ENCODE data around the gene TTC6. TPM values are rescaled to one million over a fixed set of nuclear protein-coding genes. Genes with fewer than 3 reads are reported as not detected.
A peak's percentile ranks its signal among the peaks of the same experiment; 100 is the strongest.

Gene TTC6
- total and polyA plus RNA-seq, 4 donors = 0.74 to 21.7 (median 3.6) TPM

DNA sequence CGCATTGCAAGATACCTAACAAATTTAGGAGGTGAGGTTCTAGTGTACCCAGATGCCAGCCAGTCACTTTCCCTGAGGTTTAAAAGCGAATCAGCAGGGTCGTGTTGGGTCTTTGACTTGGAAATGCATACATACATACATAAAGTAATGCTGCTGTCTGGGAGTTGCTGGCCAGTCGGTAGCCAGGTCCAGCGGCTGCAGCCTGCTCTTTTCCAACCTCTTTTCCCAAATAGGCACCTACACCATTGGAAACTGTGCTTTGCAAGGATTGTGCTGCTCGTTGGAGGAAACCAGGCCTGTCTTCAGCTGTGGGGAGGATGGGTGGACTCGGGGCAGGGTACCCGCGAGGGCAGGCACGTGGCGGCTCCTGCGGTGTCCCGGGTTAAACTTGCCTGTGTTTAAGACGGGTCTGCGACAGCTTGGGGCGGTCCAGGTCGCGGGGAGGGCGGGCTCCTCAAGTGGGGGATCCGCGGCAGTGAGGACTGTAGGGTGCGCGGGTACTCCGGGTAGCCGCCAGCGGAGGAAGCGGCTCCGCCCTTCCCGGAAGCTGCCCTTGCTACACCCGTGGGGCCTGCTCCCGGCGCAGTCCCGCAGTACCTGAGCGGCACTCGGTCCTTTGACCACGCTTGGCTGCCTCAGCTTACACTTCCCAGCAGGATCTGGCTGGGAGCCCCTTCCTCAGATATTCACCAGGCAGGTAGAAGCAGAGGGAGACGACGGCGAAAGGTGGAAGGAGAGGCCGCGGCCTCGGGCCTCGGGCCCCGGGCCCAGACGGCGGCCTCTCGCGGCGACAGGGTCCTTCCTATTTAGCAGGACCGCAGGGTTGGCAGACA, 2.7 kb downstream of the TTC6 start:
- H3K9ac ChIP-seq (ENCODE audit: low read depth in 1 of 2, low read length in 2 of 2) = no peak overlapping the region
- no peak overlapping the region for H3K4me3 ChIP-seq (ENCODE audit: low read depth in 1 of 3, low read length in 3 of 3)
- no peaks in the 10 kb centered on the region for H3K9me3 ChIP-seq (ENCODE audit: control insufficient read depth in 4 of 4, low read length in 3 of 4)
- peaks cover 9 to 46% (median 41%) of the 10 kb centered on the region in 4 donors for H3K4me1 ChIP-seq (ENCODE audit: control insufficient read depth in 4 of 4, insufficient read depth in 4 of 4, low read length in 3 of 4)
- no peak overlapping the region for H3K27ac ChIP-seq (ENCODE audit: low read depth in 1 of 2, low read length in 2 of 2)
- 60% methylated on average over 50 of the region's 50 CpGs for WGBS
- no peaks in the 10 kb centered on the region for H3K36me3 ChIP-seq (ENCODE audit: control insufficient read depth in 4 of 4, insufficient read depth in 3 of 4, low read depth in 1 of 4, low read length in 3 of 4)
- no peak for TF ChIP-seq NR2F2 (IDR thresholded peaks at IDR 0.05)
- TF ChIP-seq, protein P1, sequence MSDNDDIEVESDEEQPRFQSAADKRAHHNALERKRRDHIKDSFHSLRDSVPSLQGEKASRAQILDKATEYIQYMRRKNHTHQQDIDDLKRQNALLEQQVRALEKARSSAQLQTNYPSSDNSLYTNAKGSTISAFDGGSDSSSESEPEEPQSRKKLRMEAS (IDR thresholded peaks at IDR 0.05) = no peak
- H3K27me3 ChIP-seq (ENCODE audit: control insufficient read depth in 4 of 4, insufficient read depth in 4 of 4, low read length in 3 of 4) = no peaks in the 10 kb centered on the region
- DNase-seq (ENCODE audit: low spot score) = no peak

DNA sequence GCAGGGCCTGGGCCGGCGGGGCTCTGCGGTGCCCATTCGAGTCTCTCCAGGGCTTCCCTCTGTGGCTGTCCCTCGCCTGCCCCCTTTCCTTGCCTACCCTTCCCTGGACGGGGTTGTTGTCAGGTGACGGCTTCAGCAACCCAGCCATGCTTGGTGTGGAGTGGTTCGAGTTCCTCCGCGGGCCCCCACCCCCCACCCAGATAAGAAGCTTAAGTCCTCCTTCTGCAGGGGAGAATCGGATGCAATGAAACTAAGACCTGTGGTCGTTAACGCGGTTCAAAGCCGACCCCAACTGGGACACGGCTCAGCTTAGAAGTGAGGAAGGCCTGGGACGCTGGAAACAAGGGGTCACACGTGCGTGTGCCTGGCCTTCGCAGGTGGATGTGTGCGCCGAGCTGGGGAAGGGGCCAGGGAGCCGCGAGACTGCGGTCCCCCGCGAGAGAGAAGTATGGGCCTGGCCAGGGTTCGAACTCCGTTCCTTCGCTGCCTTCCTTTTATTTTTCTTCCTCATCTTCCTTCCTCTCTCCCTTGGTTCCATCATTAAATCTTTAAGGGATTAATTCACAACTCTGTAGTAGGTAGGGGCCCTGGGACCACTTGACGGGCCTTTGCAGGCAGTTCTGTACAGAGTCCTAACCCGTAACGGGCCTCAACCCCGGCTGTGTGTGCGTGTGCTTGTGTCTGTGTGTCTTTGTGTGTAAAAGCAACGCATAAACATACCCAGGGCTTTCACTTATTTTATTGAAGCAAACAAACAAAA, 3.5 kb downstream of the TTC6 start:
- peak overlapping the region in 1 of 2 donors; percentile 47 for H3K9ac ChIP-seq (ENCODE audit: low read depth in 1 of 2, low read length in 2 of 2)
- DNase-seq (ENCODE audit: low spot score) = no peak
- H3K27ac ChIP-seq (ENCODE audit: low read depth in 1 of 2, low read length in 2 of 2) = no peak overlapping the region
- no peaks in the 10 kb centered on the region for H3K9me3 ChIP-seq (ENCODE audit: control insufficient read depth in 4 of 4, low read length in 3 of 4)
- H3K27me3 ChIP-seq (ENCODE audit: control insufficient read depth in 4 of 4, insufficient read depth in 4 of 4, low read length in 3 of 4) = no peaks in the 10 kb centered on the region
- TF ChIP-seq GABPA (IDR thresholded peaks at IDR 0.05 in 1 of 2, conservative IDR thresholded peaks at IDR 0.05 in 1 of 2) = no peak
- no peak for TF ChIP-seq SP1 (IDR thresholded peaks at IDR 0.05)
- TF ChIP-seq YY1 (IDR thresholded peaks at IDR 0.05) = no peak
- TF ChIP-seq TAF1 (conservative IDR thresholded peaks at IDR 0.05) = no peak
- TF ChIP-seq FOXA2 (IDR thresholded peaks at IDR 0.05) = no peak
- TF ChIP-seq, protein P2, sequence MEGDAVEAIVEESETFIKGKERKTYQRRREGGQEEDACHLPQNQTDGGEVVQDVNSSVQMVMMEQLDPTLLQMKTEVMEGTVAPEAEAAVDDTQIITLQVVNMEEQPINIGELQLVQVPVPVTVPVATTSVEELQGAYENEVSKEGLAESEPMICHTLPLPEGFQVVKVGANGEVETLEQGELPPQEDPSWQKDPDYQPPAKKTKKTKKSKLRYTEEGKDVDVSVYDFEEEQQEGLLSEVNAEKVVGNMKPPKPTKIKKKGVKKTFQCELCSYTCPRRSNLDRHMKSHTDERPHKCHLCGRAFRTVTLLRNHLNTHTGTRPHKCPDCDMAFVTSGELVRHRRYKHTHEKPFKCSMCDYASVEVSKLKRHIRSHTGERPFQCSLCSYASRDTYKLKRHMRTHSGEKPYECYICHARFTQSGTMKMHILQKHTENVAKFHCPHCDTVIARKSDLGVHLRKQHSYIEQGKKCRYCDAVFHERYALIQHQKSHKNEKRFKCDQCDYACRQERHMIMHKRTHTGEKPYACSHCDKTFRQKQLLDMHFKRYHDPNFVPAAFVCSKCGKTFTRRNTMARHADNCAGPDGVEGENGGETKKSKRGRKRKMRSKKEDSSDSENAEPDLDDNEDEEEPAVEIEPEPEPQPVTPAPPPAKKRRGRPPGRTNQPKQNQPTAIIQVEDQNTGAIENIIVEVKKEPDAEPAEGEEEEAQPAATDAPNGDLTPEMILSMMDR (IDR thresholded peaks at IDR 0.05; ENCODE audit: low read depth, low read length, missing input control) = no peak
- TF ChIP-seq NR2F2 (IDR thresholded peaks at IDR 0.05) = no peak
- TF ChIP-seq FOXA1 (IDR thresholded peaks at IDR 0.05) = no peak
- no peak for TF ChIP-seq JUND (IDR thresholded peaks at IDR 0.05)
- TF ChIP-seq, protein P3, sequence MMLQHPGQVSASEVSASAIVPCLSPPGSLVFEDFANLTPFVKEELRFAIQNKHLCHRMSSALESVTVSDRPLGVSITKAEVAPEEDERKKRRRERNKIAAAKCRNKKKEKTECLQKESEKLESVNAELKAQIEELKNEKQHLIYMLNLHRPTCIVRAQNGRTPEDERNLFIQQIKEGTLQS (IDR thresholded peaks at IDR 0.05) = no peak
- peaks cover 9 to 54% (median 48%) of the 10 kb centered on the region in 4 donors for H3K4me1 ChIP-seq (ENCODE audit: control insufficient read depth in 4 of 4, insufficient read depth in 4 of 4, low read length in 3 of 4)
- 54% methylated on average over 36 of the region's 36 CpGs for WGBS
- H3K4me3 ChIP-seq (ENCODE audit: low read depth in 1 of 3, low read length in 3 of 3) = peak overlapping the region in 2 of 3 donors; percentile 1 to 34
- no peaks in the 10 kb centered on the region for H3K36me3 ChIP-seq (ENCODE audit: control insufficient read depth in 4 of 4, insufficient read depth in 3 of 4, low read depth in 1 of 4, low read length in 3 of 4)

DNA sequence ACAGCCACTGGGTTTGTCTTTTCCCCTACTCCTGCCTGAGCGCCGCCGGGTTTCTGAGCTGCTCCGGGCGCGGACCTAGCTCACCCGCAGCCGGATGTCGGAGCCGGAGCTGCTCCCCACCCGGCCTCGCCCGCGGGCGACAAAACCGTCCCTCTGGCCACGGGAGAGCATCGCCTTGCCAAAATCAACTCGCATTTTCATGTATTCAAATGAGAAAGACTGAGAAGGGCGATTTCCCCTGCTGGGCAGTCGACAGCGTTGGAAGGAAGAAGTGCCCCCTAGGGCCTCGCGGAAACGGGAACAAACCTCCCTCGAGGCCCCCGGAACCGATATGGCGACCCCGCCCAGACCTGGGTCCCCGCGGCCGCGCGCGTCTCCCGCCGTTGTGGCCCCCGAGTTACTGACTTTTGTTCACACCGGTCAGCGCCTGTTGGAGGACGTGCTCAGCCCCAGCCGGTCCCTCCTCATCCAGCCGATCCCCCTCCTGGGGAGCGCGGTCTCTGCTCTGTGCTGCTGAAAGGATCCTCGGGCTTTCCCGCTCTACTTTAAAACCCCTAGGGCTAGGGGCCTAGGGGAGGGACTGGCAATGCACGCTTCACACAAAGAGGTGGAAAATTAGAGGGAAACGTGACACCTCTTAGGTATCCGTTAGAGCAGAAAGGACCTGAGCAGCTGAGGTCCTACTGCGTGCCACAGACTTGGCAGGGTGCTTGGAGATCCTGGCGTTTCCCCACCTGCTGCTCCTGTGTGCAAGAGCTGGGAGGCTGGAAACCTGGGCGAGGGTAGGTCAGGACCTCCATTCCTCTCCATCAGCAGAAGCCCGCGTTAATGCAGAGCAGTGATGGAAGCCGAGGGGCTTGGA, 4.3 kb downstream of the TTC6 start:
- Histone ChIP-seq H3K4me1 (ENCODE audit: control insufficient read depth in 4 of 4, insufficient read depth in 4 of 4, low read length in 3 of 4) (peaks cover 9 to 58% (median 49%) of the 10 kb centered on the region in 4 donors), H3K9me3 (ENCODE audit: control insufficient read depth in 4 of 4, low read length in 3 of 4) (no peaks in the 10 kb centered on the region), H3K9ac (ENCODE audit: low read depth in 1 of 2, low read length in 2 of 2) (peak overlapping the region in 1 of 2 donors; percentile 47), H3K27ac (ENCODE audit: low read depth in 1 of 2, low read length in 2 of 2) (peak overlapping the region; percentile 3 to 53), H3K27me3 (ENCODE audit: control insufficient read depth in 4 of 4, insufficient read depth in 4 of 4, low read length in 3 of 4) (no peaks in the 10 kb centered on the region), H3K4me3 (ENCODE audit: low read depth in 1 of 3, low read length in 3 of 3) (peak overlapping the region; percentile 1 to 34 (median 34)), H3K36me3 (ENCODE audit: control insufficient read depth in 4 of 4, insufficient read depth in 3 of 4, low read depth in 1 of 4, low read length in 3 of 4) (no peaks in the 10 kb centered on the region)
- no peak for DNase-seq (ENCODE audit: low spot score)
- 11% methylated on average over 57 of the region's 57 CpGs for WGBS
- TF ChIP-seq HNF4G (IDR thresholded peaks at IDR 0.05) (no peak), RXRA (IDR thresholded peaks at IDR 0.05) (no peak)

All from liver (tissue), 9 donors.